Measurements from ENCODE around the gene CATSPERB. TPM values are rescaled to one million over a fixed set of nuclear protein-coding genes. Genes with fewer than 3 reads are reported as not detected.
"Not testable (repeated sequence)": the region's sequence is repeated elsewhere in the genome, so short reads cannot be mapped to it uniquely, and the experiment has no call there.

The CATSPERB gene
- polyA plus RNA-seq, 1 donor from 2014 or later: 0.06 TPM

- H3K36me3 Mint-ChIP-seq: no peaks in the 10 kb centered on the region
- H3K9me3 Mint-ChIP-seq: no peaks in the 10 kb centered on the region
- H3K4me3 Mint-ChIP-seq: no peak overlapping the region
- no peaks in the 10 kb centered on the region for H3K27me3 Mint-ChIP-seq
- no peak overlapping the region for H3K27ac Mint-ChIP-seq
- H3K4me1 Mint-ChIP-seq: peaks cover 0 to 4% (median 2%) of the 10 kb centered on the region in 3 donors
These were observed 62.0 kb downstream of the CATSPERB start for GRCh38 chr14:91669867-91670266.

GRCh38 chr14:91667101-91667500, 64.8 kb downstream of the CATSPERB start:
- H3K4me1 Mint-ChIP-seq, H3K4me3 Mint-ChIP-seq, H3K36me3 Mint-ChIP-seq, H3K9me3 Mint-ChIP-seq, H3K27me3 Mint-ChIP-seq: not testable (repeated sequence)
- H3K27ac Mint-ChIP-seq: peak overlapping the region in 1 of 3 donors; percentile 33

- Mint-ChIP-seq H3K4me3 (no peak overlapping the region), H3K4me1 (no peaks in the 10 kb centered on the region), H3K27me3 (no peaks in the 10 kb centered on the region), H3K36me3 (no peaks in the 10 kb centered on the region), H3K27ac (no peak overlapping the region), H3K9me3 (no peaks in the 10 kb centered on the region)
These were observed 71.1 kb downstream of the CATSPERB start for GRCh38 chr14:91660790-91661189.

- no peaks in the 10 kb centered on the region for H3K36me3 Mint-ChIP-seq
- peaks cover 4% of the 10 kb centered on the region for H3K27me3 Mint-ChIP-seq
- H3K27ac Mint-ChIP-seq: no peak overlapping the region
These were observed 77.0 kb downstream of the CATSPERB start for GRCh38 chr14:91654836-91655235.

GRCh38 chr14:91653451-91653850, 78.4 kb downstream of the CATSPERB start:
- Mint-ChIP-seq H3K4me1 (no peaks in the 10 kb centered on the region), H3K27ac (no peak overlapping the region), H3K36me3 (no peaks in the 10 kb centered on the region), H3K27me3 (peaks cover 4% of the 10 kb centered on the region), H3K9me3 (peaks cover 0 to 4% (median 3%) of the 10 kb centered on the region in 3 donors), H3K4me3 (no peak overlapping the region)

More at GRCh38 chr14:91654836-91655235, 77.0 kb downstream of the CATSPERB start:
- Mint-ChIP-seq H3K4me1 (no peaks in the 10 kb centered on the region), H3K4me3 (no peak overlapping the region), H3K9me3 (peaks cover 0 to 4% (median 3%) of the 10 kb centered on the region in 3 donors)

- Mint-ChIP-seq H3K27ac (no peak overlapping the region), H3K27me3 (peaks cover 8% of the 10 kb centered on the region), H3K9me3 (peaks cover 0 to 4% (median 0%) of the 10 kb centered on the region in 3 donors), H3K4me1 (no peaks in the 10 kb centered on the region), H3K4me3 (no peak overlapping the region), H3K36me3 (no peaks in the 10 kb centered on the region)
These were observed 82.0 kb downstream of the CATSPERB start for GRCh38 chr14:91649930-91650329.

- H3K4me1 Mint-ChIP-seq: no peaks in the 10 kb centered on the region
- peaks cover 4% of the 10 kb centered on the region for H3K27me3 Mint-ChIP-seq
- H3K9me3 Mint-ChIP-seq: peaks cover 0 to 4% (median 0%) of the 10 kb centered on the region in 3 donors
- H3K4me3 Mint-ChIP-seq: no peak overlapping the region
- no peak overlapping the region for H3K27ac Mint-ChIP-seq
- no peaks in the 10 kb centered on the region for H3K36me3 Mint-ChIP-seq
These were observed 84.0 kb downstream of the CATSPERB start for GRCh38 chr14:91647856-91648255.

GRCh38 chr14:91636604-91637003, 95.3 kb downstream of the CATSPERB start:
- Mint-ChIP-seq H3K4me3 (no peak overlapping the region), H3K27me3 (no peaks in the 10 kb centered on the region), H3K27ac (peak overlapping the region in 1 of 3 donors; percentile 18), H3K4me1 (no peaks in the 10 kb centered on the region), H3K36me3 (peaks cover 2% of the 10 kb centered on the region), H3K9me3 (no peaks in the 10 kb centered on the region)

- H3K9me3 Mint-ChIP-seq: no peaks in the 10 kb centered on the region
- H3K27me3 Mint-ChIP-seq: peaks cover 4% of the 10 kb centered on the region
- no peak overlapping the region for H3K4me3 Mint-ChIP-seq
These were observed 107.1 kb downstream of the CATSPERB start for GRCh38 chr14:91624757-91625156.

GRCh38 chr14:91614187-91614586, 117.7 kb downstream of the CATSPERB start:
- H3K9me3 Mint-ChIP-seq: no peaks in the 10 kb centered on the region
- peak overlapping the region in 1 of 3 donors; percentile 16 for H3K27ac Mint-ChIP-seq
- no peaks in the 10 kb centered on the region for H3K27me3 Mint-ChIP-seq
- H3K4me3 Mint-ChIP-seq: no peak overlapping the region
- no peaks in the 10 kb centered on the region for H3K4me1 Mint-ChIP-seq
- H3K36me3 Mint-ChIP-seq: no peaks in the 10 kb centered on the region

More at GRCh38 chr14:91624757-91625156, 107.1 kb downstream of the CATSPERB start:
- Mint-ChIP-seq H3K27ac (no peak overlapping the region), H3K36me3 (no peaks in the 10 kb centered on the region), H3K4me1 (no peaks in the 10 kb centered on the region)

GRCh38 chr14:91613459-91614112, 118.3 kb downstream of the CATSPERB start:
- H3K27me3 Mint-ChIP-seq: no peaks in the 10 kb centered on the region
- no peaks in the 10 kb centered on the region for H3K9me3 Mint-ChIP-seq
- H3K4me1 Mint-ChIP-seq: no peaks in the 10 kb centered on the region
- H3K4me3 Mint-ChIP-seq: no peak overlapping the region
- no peak overlapping the region for H3K27ac Mint-ChIP-seq
- H3K36me3 Mint-ChIP-seq: no peaks in the 10 kb centered on the region

GRCh38 chr14:91611528-91611927, 120.4 kb downstream of the CATSPERB start:
- Mint-ChIP-seq H3K27me3 (no peaks in the 10 kb centered on the region), H3K4me1 (no peaks in the 10 kb centered on the region), H3K27ac (no peak overlapping the region), H3K4me3 (no peak overlapping the region), H3K9me3 (no peaks in the 10 kb centered on the region), H3K36me3 (no peaks in the 10 kb centered on the region)

- Mint-ChIP-seq H3K9me3 (no peaks in the 10 kb centered on the region), H3K27ac (no peak overlapping the region), H3K27me3 (peaks cover 2% of the 10 kb centered on the region), H3K4me3 (no peak overlapping the region), H3K36me3 (no peaks in the 10 kb centered on the region), H3K4me1 (peaks cover 0 to 2% (median 0%) of the 10 kb centered on the region in 3 donors)
These were observed 122.7 kb downstream of the CATSPERB start for GRCh38 chr14:91609161-91609560.

GRCh38 chr14:91607322-91608047, 124.4 kb downstream of the CATSPERB start:
- H3K4me3 Mint-ChIP-seq: no peak overlapping the region
- H3K4me1 Mint-ChIP-seq: peaks cover 0 to 2% (median 0%) of the 10 kb centered on the region in 3 donors
- H3K27ac Mint-ChIP-seq: no peak overlapping the region
- H3K36me3 Mint-ChIP-seq: no peaks in the 10 kb centered on the region
- peaks cover 4% of the 10 kb centered on the region for H3K27me3 Mint-ChIP-seq
- no peaks in the 10 kb centered on the region for H3K9me3 Mint-ChIP-seq

- Mint-ChIP-seq H3K9me3 (no peaks in the 10 kb centered on the region), H3K4me1 (peaks cover 0 to 2% (median 0%) of the 10 kb centered on the region in 3 donors), H3K27me3 (peaks cover 4% of the 10 kb centered on the region), H3K27ac (no peak overlapping the region), H3K4me3 (no peak overlapping the region), H3K36me3 (no peaks in the 10 kb centered on the region)
These were observed 125.0 kb downstream of the CATSPERB start for GRCh38 chr14:91606851-91607250.

GRCh38 chr14:91604611-91605010, 127.3 kb downstream of the CATSPERB start:
- H3K4me1 Mint-ChIP-seq, H3K4me3 Mint-ChIP-seq, H3K27me3 Mint-ChIP-seq, H3K27ac Mint-ChIP-seq, H3K9me3 Mint-ChIP-seq, H3K36me3 Mint-ChIP-seq: not testable (repeated sequence)

Data from IgD-negative memory B cell (primary cell).